Stomach (tissue), 4 donors: Measurements from ENCODE around the gene RBMS3.
"Not testable (repeated sequence)": the region's sequence is repeated elsewhere in the genome, so short reads cannot be mapped to it uniquely, and the experiment has no call there.

Experiments
- CTCF ChIP-seq, 7 experiments: fragments of 450-650 bp in 4 of 7; fragments of 200-600 bp in 3 of 7; sonication (generic) in 3 of 7; IDR thresholded peaks; one replicate each; pipeline ENCODE4 v1.5.1; 2016 to 2019; ENCODE audit warnings: antibody characterized with exemption in 7 of 7, control low read depth in 2 of 7, mild to moderate bottlenecking in 1 of 7
- POLR2A ChIP-seq, 4 donors: fragments of 450-650 bp; IDR thresholded peaks; one replicate each; pipeline ENCODE4 v1.6.1; 2016; ENCODE audit warnings: antibody characterized with exemption in 4 of 4, control low read depth in 2 of 4, mild to moderate bottlenecking in 1 of 4, moderate library complexity in 1 of 4

GRCh38 chr3:29473481-29474170 lies 192.8 kb downstream of the RBMS3 start:
- TF ChIP-seq POLR2A, CTCF (IDR thresholded peaks at IDR 0.05): not testable (repeated sequence)
